Panc1 (cell line): ENCODE measurements around the gene ZNF594. TPM values are rescaled to one million over a fixed set of nuclear protein-coding genes. Genes with fewer than 3 reads are reported as not detected.

ENCODE experiments used
- ATAC-seq: fragments of 200-7000 bp; cut with Tn5 transposase; 2 replicates; pipeline ENCODE4 v1.9.1; 2020; ENCODE audit warnings: mild to moderate bottlenecking, moderate library complexity
- BruUV-seq: library from RNA; stranded (reverse); fragments of 400-500 nt; replicated peaks from 2 replicates; lab custom pipeline; 2021; lab: Mats Ljungman, UMichigan
- CTCF ChIA-PET: fragments of 300-600 bp; sonication (Branson Sonifier 250); formaldehyde crosslinking; loops from one replicate; lab custom pipeline; 2022; ENCODE audit warnings: antibody characterized with exemption; lab: Charles Lee
- POLR2A ChIA-PET: fragments of 300-600 bp; sonication (Branson Sonifier 250); formaldehyde crosslinking; loops from one replicate; lab custom pipeline; 2022; ENCODE audit warnings: antibody characterized with exemption; lab: Charles Lee
- DNase-seq: peaks from one replicate; pipeline ENCODE4 v3.0.0-alpha.2; 2010; ENCODE audit warnings: low read depth, low spot score
- H3K27ac ChIP-seq: 2 replicates; pipeline ENCODE4 v1.5.1; 2011; ENCODE audit warnings: mild to moderate bottlenecking, low read length, inconsistent platforms
- H3K27me3 ChIP-seq: fragments of 200-500 bp; sonication (Bioruptor generic); 2 replicates; pipeline ENCODE4 v1.6.0; 2014; ENCODE audit warnings: low read length, inconsistent platforms; ENCODE audit not compliant: control insufficient read depth, insufficient read depth
- H3K36me3 ChIP-seq: fragments of 200-500 bp; sonication (Bioruptor generic); 2 replicates; pipeline ENCODE4 v1.5.1; 2014; ENCODE audit warnings: inconsistent platforms, mild to moderate bottlenecking, low read length, moderate library complexity; ENCODE audit not compliant: control insufficient read depth, insufficient read depth
- H3K4me1 ChIP-seq: 2 replicates; pipeline ENCODE4 v1.5.1; 2011; ENCODE audit warnings: inconsistent platforms, mild to moderate bottlenecking, low read length, moderate library complexity; ENCODE audit not compliant: control insufficient read depth, insufficient read depth
- H3K4me3 ChIP-seq, 2 experiments: 2 replicates each; pipeline ENCODE4 v1.5.1; 2011 to 2012; ENCODE audit warnings: low read depth in 2 of 2, low read length in 2 of 2, mild to moderate bottlenecking in 2 of 2, inconsistent platforms in 1 of 2, moderate library complexity in 1 of 2
- H3K9me3 ChIP-seq: fragments of 200-500 bp; sonication (Bioruptor generic); 2 replicates; pipeline ENCODE4 v1.5.1; 2014; ENCODE audit warnings: low read depth, mild to moderate bottlenecking, inconsistent platforms, low read length, moderate library complexity; ENCODE audit not compliant: control insufficient read depth, insufficient read depth
- POLR2AphosphoS5 ChIP-seq: IDR thresholded peaks from 2 replicates; pipeline ENCODE4 v1.6.1; 2012; ENCODE audit warnings: mild to moderate bottlenecking, low read depth, low read length, moderate library complexity
- REST ChIP-seq, 2 experiments: IDR thresholded peaks; 2 replicates each; pipeline ENCODE4 v1.6.1; 2011 to 2012; ENCODE audit warnings: low read depth in 2 of 2, control low read depth in 1 of 2, low read length in 1 of 2, mild to moderate bottlenecking in 1 of 2, moderate library complexity in 1 of 2; ENCODE audit not compliant: insufficient read depth in 1 of 2
- SIN3A ChIP-seq: IDR thresholded peaks from 2 replicates; pipeline ENCODE4 v1.6.1; 2012; ENCODE audit warnings: low read depth, mild to moderate bottlenecking, low read length, moderate library complexity, borderline replicate concordance; ENCODE audit not compliant: insufficient read depth
- TCF7L2 ChIP-seq: IDR thresholded peaks from 2 replicates; pipeline ENCODE4 v1.6.1; 2011; ENCODE audit warnings: mild to moderate bottlenecking, low read depth, low read length, inconsistent platforms
- in situ Hi-C: cut with HindIII; loops from 2 replicates; pipeline ENCODE4 v1.10.0; 2016; ENCODE audit warnings: low sequenced_read_pairs, low pct_unique_long_range_greater_than_20kb
- intact Hi-C: fragments of 100-400 bp; cut with micrococcal nuclease; formaldehyde crosslinking; loops from one replicate; pipeline ENCODE4 v1.10.0; 2022; ENCODE audit not compliant: unreplicated experiment
- total RNA-seq: library from RNA; stranded (reverse); gene quantifications from one replicate; pipeline ENCODE4 v1.2.1, GENCODE V29; 2021; ENCODE audit not compliant: unreplicated experiment
- TF ChIP-seq, protein P1 (sequence below): fragments of 450-650 bp; IDR thresholded peaks from 2 replicates; pipeline ENCODE4 v1.5.1; 2017; ENCODE audit warnings: mild to moderate bottlenecking

ZNF594 gene
- total RNA-seq, 1 experiment from 2014 or later, result 5.6 TPM

GRCh38 chr17:5201011-5201410, 9.3 kb upstream of the ZNF594 start:
- intact Hi-C loops, result no loop called here
- ATAC-seq, result no peak
- BruUV-seq, result no TSS peak
- H3K27me3 ChIP-seq, result no peaks in the 10 kb centered on the region
- in situ Hi-C loops, result no loop called here
- no peak overlapping the region for H3K4me3 ChIP-seq
- H3K36me3 ChIP-seq, result no peaks in the 10 kb centered on the region
- POLR2A ChIA-PET, result no interaction called here
- no peak for DNase-seq
- CTCF ChIA-PET, result interaction anchor here (0.6 kb wide), 1 partner anchor 31 kb away, joined by 3 read pairs; no protein-coding TSS in a partner anchor
- no peak for TF ChIP-seq TCF7L2
- no peak for TF ChIP-seq SIN3A
- TF ChIP-seq, protein P1, sequence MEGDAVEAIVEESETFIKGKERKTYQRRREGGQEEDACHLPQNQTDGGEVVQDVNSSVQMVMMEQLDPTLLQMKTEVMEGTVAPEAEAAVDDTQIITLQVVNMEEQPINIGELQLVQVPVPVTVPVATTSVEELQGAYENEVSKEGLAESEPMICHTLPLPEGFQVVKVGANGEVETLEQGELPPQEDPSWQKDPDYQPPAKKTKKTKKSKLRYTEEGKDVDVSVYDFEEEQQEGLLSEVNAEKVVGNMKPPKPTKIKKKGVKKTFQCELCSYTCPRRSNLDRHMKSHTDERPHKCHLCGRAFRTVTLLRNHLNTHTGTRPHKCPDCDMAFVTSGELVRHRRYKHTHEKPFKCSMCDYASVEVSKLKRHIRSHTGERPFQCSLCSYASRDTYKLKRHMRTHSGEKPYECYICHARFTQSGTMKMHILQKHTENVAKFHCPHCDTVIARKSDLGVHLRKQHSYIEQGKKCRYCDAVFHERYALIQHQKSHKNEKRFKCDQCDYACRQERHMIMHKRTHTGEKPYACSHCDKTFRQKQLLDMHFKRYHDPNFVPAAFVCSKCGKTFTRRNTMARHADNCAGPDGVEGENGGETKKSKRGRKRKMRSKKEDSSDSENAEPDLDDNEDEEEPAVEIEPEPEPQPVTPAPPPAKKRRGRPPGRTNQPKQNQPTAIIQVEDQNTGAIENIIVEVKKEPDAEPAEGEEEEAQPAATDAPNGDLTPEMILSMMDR, result no peak
- TF ChIP-seq POLR2AphosphoS5, result no peak
- no peak for TF ChIP-seq REST (IDR thresholded peaks at IDR 0.05; ENCODE audit: insufficient read depth in 1 of 2, low read depth in 2 of 2, low read length in 1 of 2)
- no peak overlapping the region for H3K27ac ChIP-seq
- H3K4me1 ChIP-seq, result peaks cover 4% of the 10 kb centered on the region
- H3K9me3 ChIP-seq, result no peaks in the 10 kb centered on the region

GRCh38 chr17:5200360-5200759, 8.7 kb upstream of the ZNF594 start:
- POLR2A ChIA-PET, result interaction anchor here (0.6 kb wide), 1 partner anchor 160 kb away, joined by 12 read pairs; no protein-coding TSS in a partner anchor

More at GRCh38 chr17:5200360-5200759, 8.7 kb upstream of the ZNF594 start:
- CTCF ChIA-PET, result no interaction called here
- no peak overlapping the region for H3K4me3 ChIP-seq
- TF ChIP-seq TCF7L2 (no peak), POLR2AphosphoS5 (no peak), SIN3A (no peak), REST (IDR thresholded peaks at IDR 0.05; ENCODE audit: insufficient read depth in 1 of 2, low read depth in 2 of 2, low read length in 1 of 2) (no peak)
- TF ChIP-seq, protein P1, result no peak
- no peak overlapping the region for H3K27ac ChIP-seq
- intact Hi-C loops (no loop called here), in situ Hi-C loops (no loop called here)
- ATAC-seq, result no peak
- H3K9me3 ChIP-seq, result no peaks in the 10 kb centered on the region
- H3K27me3 ChIP-seq, result no peaks in the 10 kb centered on the region
- BruUV-seq, result no TSS peak
- DNase-seq, result no peak
- peaks cover 4% of the 10 kb centered on the region for H3K4me1 ChIP-seq
- H3K36me3 ChIP-seq, result no peaks in the 10 kb centered on the region
